OCI-LY3 (cell line): ENCODE measurements around the gene CHMP4B.

Experiments used
- EZH2phosphoT487 ChIP-seq: fragments of 200-600 bp; shearing (Covaris generic); IDR thresholded peaks from 2 replicates; pipeline ENCODE4 v1.6.1; 2018; ENCODE audit warnings: antibody characterized with exemption, mixed run types, low read depth
- TF ChIP-seq, protein P1 (sequence below): fragments of 200-600, 300-600 bp; sonication (generic); IDR thresholded peaks from 2 replicates; pipeline ENCODE4 v1.5.1; 2014; ENCODE audit warnings: antibody characterized with exemption, low read length, low read depth

DNA sequence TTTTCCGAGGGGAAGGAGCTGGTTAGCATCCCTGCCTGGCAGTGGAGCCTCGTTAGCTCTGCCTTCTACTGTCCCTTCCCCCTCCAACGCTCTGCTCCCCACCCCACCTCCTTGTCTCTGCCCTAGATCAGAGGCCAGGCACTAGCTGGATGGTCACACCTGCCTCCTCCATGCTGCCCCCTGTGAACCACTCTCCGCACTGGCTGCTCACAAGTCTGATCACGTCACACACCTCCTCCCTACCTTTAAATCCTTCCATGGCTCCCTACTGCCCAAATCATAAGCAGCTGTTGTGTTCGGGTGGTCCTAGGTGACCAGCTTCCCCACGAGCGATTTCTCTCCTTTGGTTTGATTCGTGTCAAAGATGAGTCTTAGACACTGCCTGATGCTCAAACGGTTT lies 71.3 kb downstream of the CHMP4B start:
- TF ChIP-seq, protein P1, sequence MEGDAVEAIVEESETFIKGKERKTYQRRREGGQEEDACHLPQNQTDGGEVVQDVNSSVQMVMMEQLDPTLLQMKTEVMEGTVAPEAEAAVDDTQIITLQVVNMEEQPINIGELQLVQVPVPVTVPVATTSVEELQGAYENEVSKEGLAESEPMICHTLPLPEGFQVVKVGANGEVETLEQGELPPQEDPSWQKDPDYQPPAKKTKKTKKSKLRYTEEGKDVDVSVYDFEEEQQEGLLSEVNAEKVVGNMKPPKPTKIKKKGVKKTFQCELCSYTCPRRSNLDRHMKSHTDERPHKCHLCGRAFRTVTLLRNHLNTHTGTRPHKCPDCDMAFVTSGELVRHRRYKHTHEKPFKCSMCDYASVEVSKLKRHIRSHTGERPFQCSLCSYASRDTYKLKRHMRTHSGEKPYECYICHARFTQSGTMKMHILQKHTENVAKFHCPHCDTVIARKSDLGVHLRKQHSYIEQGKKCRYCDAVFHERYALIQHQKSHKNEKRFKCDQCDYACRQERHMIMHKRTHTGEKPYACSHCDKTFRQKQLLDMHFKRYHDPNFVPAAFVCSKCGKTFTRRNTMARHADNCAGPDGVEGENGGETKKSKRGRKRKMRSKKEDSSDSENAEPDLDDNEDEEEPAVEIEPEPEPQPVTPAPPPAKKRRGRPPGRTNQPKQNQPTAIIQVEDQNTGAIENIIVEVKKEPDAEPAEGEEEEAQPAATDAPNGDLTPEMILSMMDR, result no peak
- no peak for TF ChIP-seq EZH2phosphoT487
